ENCODE data around the gene CCR2. TPM values are rescaled to one million over a fixed set of nuclear protein-coding genes. Genes with fewer than 3 reads are reported as not detected.

Gene CCR2
- total RNA-seq, 1 experiment from 2014 or later, result not detected

GRCh38 chr3:46356276-46356675 is 2.4 kb downstream of the CCR2 start:
- ChIA-PET CTCF (no interaction called here), POLR2A (ENCODE audit: unreplicated experiment) (no interaction called here)
- intact Hi-C loops (cut with micrococcal nuclease; ENCODE audit: unreplicated experiment), result no loop called here
- H3K79me2 ChIP-seq (ENCODE audit: low read depth), result no peaks in the 10 kb centered on the region
- DNase-seq, result no peak
- no peak overlapping the region for H3K4me2 ChIP-seq
- no peak overlapping the region for H3K27ac ChIP-seq
- no peak overlapping the region for H2AFZ ChIP-seq
- no peaks in the 10 kb centered on the region for H3K36me3 ChIP-seq (ENCODE audit: low read depth)
- H3F3A ChIP-seq (ENCODE audit: insufficient read depth, low read depth), result peaks cover 7% of the 10 kb centered on the region; the same call in 1 of the 2 replicates
- BruUV-seq (replicated peaks), result no TSS peak
- H3K4me3 ChIP-seq, result no peak overlapping the region
- H3K9me2 ChIP-seq (ENCODE audit: insufficient read depth), result no peaks in the 10 kb centered on the region
- no peaks in the 10 kb centered on the region for H3K27me3 ChIP-seq (ENCODE audit: insufficient read depth, low read depth)
- H3K9me3 ChIP-seq (ENCODE audit: insufficient read depth, low read depth), result no peaks in the 10 kb centered on the region
- no peak for TF ChIP-seq EZH2 (IDR thresholded peaks at IDR 0.05; ENCODE audit: low read depth)
- TF ChIP-seq, protein P1, sequence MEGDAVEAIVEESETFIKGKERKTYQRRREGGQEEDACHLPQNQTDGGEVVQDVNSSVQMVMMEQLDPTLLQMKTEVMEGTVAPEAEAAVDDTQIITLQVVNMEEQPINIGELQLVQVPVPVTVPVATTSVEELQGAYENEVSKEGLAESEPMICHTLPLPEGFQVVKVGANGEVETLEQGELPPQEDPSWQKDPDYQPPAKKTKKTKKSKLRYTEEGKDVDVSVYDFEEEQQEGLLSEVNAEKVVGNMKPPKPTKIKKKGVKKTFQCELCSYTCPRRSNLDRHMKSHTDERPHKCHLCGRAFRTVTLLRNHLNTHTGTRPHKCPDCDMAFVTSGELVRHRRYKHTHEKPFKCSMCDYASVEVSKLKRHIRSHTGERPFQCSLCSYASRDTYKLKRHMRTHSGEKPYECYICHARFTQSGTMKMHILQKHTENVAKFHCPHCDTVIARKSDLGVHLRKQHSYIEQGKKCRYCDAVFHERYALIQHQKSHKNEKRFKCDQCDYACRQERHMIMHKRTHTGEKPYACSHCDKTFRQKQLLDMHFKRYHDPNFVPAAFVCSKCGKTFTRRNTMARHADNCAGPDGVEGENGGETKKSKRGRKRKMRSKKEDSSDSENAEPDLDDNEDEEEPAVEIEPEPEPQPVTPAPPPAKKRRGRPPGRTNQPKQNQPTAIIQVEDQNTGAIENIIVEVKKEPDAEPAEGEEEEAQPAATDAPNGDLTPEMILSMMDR (conservative IDR thresholded peaks at IDR 0.05), result no peak
- no peaks in the 10 kb centered on the region for H4K20me1 ChIP-seq (ENCODE audit: insufficient read depth)
- H3K4me1 ChIP-seq (replicated peaks; ENCODE audit: insufficient read depth), result peaks cover 21% of the 10 kb centered on the region

DNA sequence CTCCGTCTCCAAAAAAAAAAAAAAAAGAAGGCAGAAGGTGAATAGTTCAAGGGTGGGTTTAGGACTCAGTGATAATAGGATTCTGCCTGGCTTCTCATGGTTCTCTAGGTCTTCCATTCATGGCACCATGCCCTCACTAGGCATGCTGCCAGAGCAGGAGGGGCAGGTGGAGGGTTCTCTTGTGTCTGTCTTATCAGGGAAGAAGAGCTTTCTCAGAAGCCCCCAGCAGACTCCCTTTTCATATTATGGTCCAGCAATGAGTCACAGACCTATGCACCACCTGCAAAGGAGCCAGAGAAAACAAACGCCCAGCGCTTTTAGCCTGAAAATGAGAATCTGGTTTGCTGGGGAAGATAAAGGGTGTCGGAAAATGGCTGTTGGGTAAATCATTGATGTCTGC is 3.0 kb downstream of the CCR2 start:
- CTCF ChIA-PET, result no interaction called here
- no TSS peak for BruUV-seq (replicated peaks)

DNA sequence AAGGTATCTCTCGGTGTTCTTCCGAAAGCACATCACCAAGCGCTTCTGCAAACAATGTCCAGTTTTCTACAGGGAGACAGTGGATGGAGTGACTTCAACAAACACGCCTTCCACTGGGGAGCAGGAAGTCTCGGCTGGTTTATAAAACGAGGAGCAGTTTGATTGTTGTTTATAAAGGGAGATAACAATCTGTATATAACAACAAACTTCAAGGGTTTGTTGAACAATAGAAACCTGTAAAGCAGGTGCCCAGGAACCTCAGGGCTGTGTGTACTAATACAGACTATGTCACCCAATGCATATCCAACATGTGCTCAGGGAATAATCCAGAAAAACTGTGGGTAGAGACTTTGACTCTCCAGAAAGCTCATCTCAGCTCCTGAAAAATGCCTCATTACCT is 4.6 kb downstream of the CCR2 start:
- H3K36me3 ChIP-seq (ENCODE audit: low read depth), result no peaks in the 10 kb centered on the region
- no peaks in the 10 kb centered on the region for H3K9me2 ChIP-seq (ENCODE audit: insufficient read depth)
- no peak for TF ChIP-seq EZH2 (IDR thresholded peaks at IDR 0.05; ENCODE audit: low read depth)
- TF ChIP-seq, protein P1 (conservative IDR thresholded peaks at IDR 0.05), result no peak
- no peak overlapping the region for H3K4me2 ChIP-seq
- H3K27me3 ChIP-seq (ENCODE audit: insufficient read depth, low read depth), result no peaks in the 10 kb centered on the region
- intact Hi-C loops (cut with micrococcal nuclease; ENCODE audit: unreplicated experiment), result no loop called here
- H3K4me1 ChIP-seq (replicated peaks; ENCODE audit: insufficient read depth), result peaks cover 14% of the 10 kb centered on the region
- CTCF ChIA-PET, result no interaction called here
- BruUV-seq (replicated peaks), result no TSS peak
- no peak for DNase-seq
- H4K20me1 ChIP-seq (ENCODE audit: insufficient read depth), result no peaks in the 10 kb centered on the region
- H3K79me2 ChIP-seq (ENCODE audit: low read depth), result no peaks in the 10 kb centered on the region
- no peak overlapping the region for H3K27ac ChIP-seq
- POLR2A ChIA-PET (ENCODE audit: unreplicated experiment), result no interaction called here
- no peak overlapping the region for H2AFZ ChIP-seq
- H3K4me3 ChIP-seq, result no peak overlapping the region
- no peaks in the 10 kb centered on the region for H3K9me3 ChIP-seq (ENCODE audit: insufficient read depth, low read depth)
- H3F3A ChIP-seq (ENCODE audit: insufficient read depth, low read depth), result peaks cover 13% of the 10 kb centered on the region; the same call in 1 of the 2 replicates

More for the DNA sequence above, 3.0 kb downstream of the CCR2 start:
- H3K4me1 ChIP-seq (replicated peaks; ENCODE audit: insufficient read depth), result peaks cover 15% of the 10 kb centered on the region
- TF ChIP-seq, protein P1 (conservative IDR thresholded peaks at IDR 0.05), result no peak
- no peak for TF ChIP-seq EZH2 (IDR thresholded peaks at IDR 0.05; ENCODE audit: low read depth)
- no peak overlapping the region for H3K4me2 ChIP-seq
- H3K9me2 ChIP-seq (ENCODE audit: insufficient read depth), result no peaks in the 10 kb centered on the region
- H3F3A ChIP-seq (ENCODE audit: insufficient read depth, low read depth), result peaks cover 11% of the 10 kb centered on the region; the same call in 1 of the 2 replicates
- POLR2A ChIA-PET (ENCODE audit: unreplicated experiment), result no interaction called here
- H3K4me3 ChIP-seq, result no peak overlapping the region
- no peak overlapping the region for H2AFZ ChIP-seq
- H3K9me3 ChIP-seq (ENCODE audit: insufficient read depth, low read depth), result no peaks in the 10 kb centered on the region
- no peaks in the 10 kb centered on the region for H3K36me3 ChIP-seq (ENCODE audit: low read depth)
- no peak for DNase-seq
- intact Hi-C loops (cut with micrococcal nuclease; ENCODE audit: unreplicated experiment), result no loop called here
- no peaks in the 10 kb centered on the region for H3K79me2 ChIP-seq (ENCODE audit: low read depth)
- H3K27me3 ChIP-seq (ENCODE audit: insufficient read depth, low read depth), result no peaks in the 10 kb centered on the region
- H3K27ac ChIP-seq, result no peak overlapping the region
- no peaks in the 10 kb centered on the region for H4K20me1 ChIP-seq (ENCODE audit: insufficient read depth)
